ENCODE data around the gene ANO2. TPM values are rescaled to one million over a fixed set of nuclear protein-coding genes. Genes with fewer than 3 reads are reported as not detected.

The ANO2 gene
- total and polyA plus RNA-seq, 4 donors = 0.03 to 0.25 (median 0.15) TPM

- TF ChIP-seq TAF1 (conservative IDR thresholded peaks at IDR 0.05) (no peak), NR2F2 (IDR thresholded peaks at IDR 0.05) (no peak), YY1 (IDR thresholded peaks at IDR 0.05) (no peak), RAD21 (IDR thresholded peaks at IDR 0.05) (no peak), FOXA1 (IDR thresholded peaks at IDR 0.05) (no peak), HNF4G (IDR thresholded peaks at IDR 0.05) (no peak), CTCF (IDR thresholded peaks at IDR 0.05; ENCODE audit: low read depth, low read length, missing input control) (no peak), HNF4A (conservative IDR thresholded peaks at IDR 0.05) (no peak), JUND (IDR thresholded peaks at IDR 0.05) (no peak), EGR1 (IDR thresholded peaks at IDR 0.05; ENCODE audit: low read depth in 2 of 2) (no peak), RXRA (IDR thresholded peaks at IDR 0.05) (no peak), MAX (IDR thresholded peaks at IDR 0.05) (no peak), ZBTB33 (IDR thresholded peaks at IDR 0.05) (no peak), SP1 (IDR thresholded peaks at IDR 0.05) (no peak), FOXA2 (IDR thresholded peaks at IDR 0.05) (no peak), REST (IDR thresholded peaks at IDR 0.05) (no peak)
- Histone ChIP-seq H3K36me3 (ENCODE audit: control insufficient read depth in 4 of 4, insufficient read depth in 3 of 4, low read depth in 1 of 4, low read length in 3 of 4) (no peaks in the 10 kb centered on the region), H3K4me1 (ENCODE audit: control insufficient read depth in 4 of 4, insufficient read depth in 4 of 4, low read length in 3 of 4) (no peaks in the 10 kb centered on the region), H3K4me3 (ENCODE audit: low read depth in 1 of 3, low read length in 3 of 3) (no peak overlapping the region), H3K9ac (ENCODE audit: low read depth in 1 of 2, low read length in 2 of 2) (no peak overlapping the region), H3K27ac (ENCODE audit: low read depth in 1 of 2, low read length in 2 of 2) (no peak overlapping the region), H3K9me3 (ENCODE audit: control insufficient read depth in 4 of 4, low read length in 3 of 4) (no peaks in the 10 kb centered on the region), H3K27me3 (ENCODE audit: control insufficient read depth in 4 of 4, insufficient read depth in 4 of 4, low read length in 3 of 4) (peaks cover 0 to 3% (median 0%) of the 10 kb centered on the region in 4 donors)
- no peak for DNase-seq (ENCODE audit: low spot score)
- whole genome bisulfite sequencing = 72% methylated on average over 10 of the region's 10 CpGs
These were observed 138.5 kb downstream of the ANO2 start for GRCh38 chr12:5806371-5807089.

GRCh38 chr12:5803532-5803931 lies 141.5 kb downstream of the ANO2 start:
- Histone ChIP-seq H3K36me3 (ENCODE audit: control insufficient read depth in 4 of 4, insufficient read depth in 3 of 4, low read depth in 1 of 4, low read length in 3 of 4) (no peaks in the 10 kb centered on the region), H3K9me3 (ENCODE audit: control insufficient read depth in 4 of 4, low read length in 3 of 4) (no peaks in the 10 kb centered on the region), H3K27ac (ENCODE audit: low read depth in 1 of 2, low read length in 2 of 2) (no peak overlapping the region), H3K4me3 (ENCODE audit: low read depth in 1 of 3, low read length in 3 of 3) (no peak overlapping the region), H3K4me1 (ENCODE audit: control insufficient read depth in 4 of 4, insufficient read depth in 4 of 4, low read length in 3 of 4) (no peaks in the 10 kb centered on the region), H3K27me3 (ENCODE audit: control insufficient read depth in 4 of 4, insufficient read depth in 4 of 4, low read length in 3 of 4) (no peaks in the 10 kb centered on the region), H3K9ac (ENCODE audit: low read depth in 1 of 2, low read length in 2 of 2) (no peak overlapping the region)
- TF ChIP-seq FOXA1 (IDR thresholded peaks at IDR 0.05) = no peak
- no peak for TF ChIP-seq CTCF (IDR thresholded peaks at IDR 0.05; ENCODE audit: low read depth, low read length, missing input control)
- no peak for TF ChIP-seq EGR1 (IDR thresholded peaks at IDR 0.05; ENCODE audit: low read depth in 2 of 2)
- TF ChIP-seq GABPA (IDR thresholded peaks at IDR 0.05 in 1 of 2, conservative IDR thresholded peaks at IDR 0.05 in 1 of 2) = no peak
- TF ChIP-seq RAD21 (IDR thresholded peaks at IDR 0.05) = no peak
- no peak for TF ChIP-seq TAF1 (conservative IDR thresholded peaks at IDR 0.05)
- no peak for TF ChIP-seq MAX (IDR thresholded peaks at IDR 0.05)
- no peak for TF ChIP-seq JUND (IDR thresholded peaks at IDR 0.05)
- WGBS = 74% methylated on average over 7 of the region's 7 CpGs
- DNase-seq (ENCODE audit: low spot score) = no peak

All from liver (tissue), 9 donors.